Renal pelvis (tissue), 12 donors: ENCODE data around the gene ITPK1. TPM values are rescaled to one million over a fixed set of nuclear protein-coding genes. Genes with fewer than 3 reads are reported as not detected.
"Not testable (repeated sequence)": the region's sequence is repeated elsewhere in the genome, so short reads cannot be mapped to it uniquely, and the experiment has no call there.

ENCODE experiments used
- DNase-seq: peaks from one replicate; pipeline ENCODE4 v3.0.0-alpha.2; 2013
- long read RNA-seq, 16 experiments: transcript quantifications; one replicate each; lab custom pipeline, GENCODE V29; 2026
- polyA plus RNA-seq, 3 donors: library from polyadenylated mRNA; unstranded; fragments of 120-200 nt; gene quantifications; one replicate each; pipeline ENCODE4 v1.2.1, GENCODE V29; 2013; ENCODE audit not compliant: insufficient read length in 3 of 3

Gene ITPK1
- polyA plus RNA-seq: 10 to 100 TPM; 29.8 to 33.6 (median 33.2) TPM
- long read RNA-seq, donor 1, full-length matches to known transcripts: 2 of 2 reads
- long read RNA-seq, donor 1, partial matches to known transcripts: 0 of 2 reads
- long read RNA-seq, donor 1, other reads (novel, unspliced or antisense): 0 of 2 reads
- long read RNA-seq, donor 2, full-length matches to known transcripts: 4 of 4 reads
- long read RNA-seq, donor 2, partial matches to known transcripts: 0 of 4 reads
- long read RNA-seq, donor 2, other reads (novel, unspliced or antisense): 0 of 4 reads
- long read RNA-seq, donor 3, full-length matches to known transcripts: 1 of 1 reads
- long read RNA-seq, donor 3, partial matches to known transcripts: 0 of 1 reads
- long read RNA-seq, donor 3, other reads (novel, unspliced or antisense): 0 of 1 reads
- long read RNA-seq, donor 4, full-length matches to known transcripts: 2 of 7 reads
- long read RNA-seq, donor 4, partial matches to known transcripts: 5 of 7 reads
- long read RNA-seq, donor 4, other reads (novel, unspliced or antisense): 0 of 7 reads
- long read RNA-seq, donor 5, partial matches to known transcripts: 0 of 1 reads
- long read RNA-seq, donor 5, other reads (novel, unspliced or antisense): 0 of 1 reads
- long read RNA-seq, donor 6, full-length matches to known transcripts: 6 of 6 reads
- long read RNA-seq, donor 6, partial matches to known transcripts: 0 of 6 reads
- long read RNA-seq, donor 6, other reads (novel, unspliced or antisense): 0 of 6 reads
- long read RNA-seq, donor 7, full-length matches to known transcripts: 4 of 13 reads
- long read RNA-seq, donor 7, partial matches to known transcripts: 9 of 13 reads
- long read RNA-seq, donor 7, other reads (novel, unspliced or antisense): 0 of 13 reads
- long read RNA-seq, donor 8: 0 reads
- long read RNA-seq, donor 9, full-length matches to known transcripts: 2 of 2 reads
- long read RNA-seq, donor 9, partial matches to known transcripts: 0 of 2 reads
- long read RNA-seq, donor 9, other reads (novel, unspliced or antisense): 0 of 2 reads
- long read RNA-seq, donor 10, full-length matches to known transcripts: 1 of 1 reads
- long read RNA-seq, donor 10, partial matches to known transcripts: 0 of 1 reads
- long read RNA-seq, donor 10, other reads (novel, unspliced or antisense): 0 of 1 reads
- long read RNA-seq, donor 11, partial matches to known transcripts: 5 of 5 reads
- long read RNA-seq, donor 11, other reads (novel, unspliced or antisense): 0 of 5 reads
- long read RNA-seq, donor 12, full-length matches to known transcripts: 4 of 10 reads
- long read RNA-seq, donor 12, partial matches to known transcripts: 6 of 10 reads
- long read RNA-seq, donor 12, other reads (novel, unspliced or antisense): 0 of 10 reads
- long read RNA-seq, donor 13, full-length matches to known transcripts: 2 of 2 reads
- long read RNA-seq, donor 13, partial matches to known transcripts: 0 of 2 reads
- long read RNA-seq, donor 13, other reads (novel, unspliced or antisense): 0 of 2 reads
- long read RNA-seq, donor 14: 0 reads
- long read RNA-seq, donor 15: 0 reads
- long read RNA-seq, donor 16, full-length matches to known transcripts: 2 of 2 reads
- long read RNA-seq, donor 16, partial matches to known transcripts: 0 of 2 reads
- long read RNA-seq, donor 16, other reads (novel, unspliced or antisense): 0 of 2 reads

DNA sequence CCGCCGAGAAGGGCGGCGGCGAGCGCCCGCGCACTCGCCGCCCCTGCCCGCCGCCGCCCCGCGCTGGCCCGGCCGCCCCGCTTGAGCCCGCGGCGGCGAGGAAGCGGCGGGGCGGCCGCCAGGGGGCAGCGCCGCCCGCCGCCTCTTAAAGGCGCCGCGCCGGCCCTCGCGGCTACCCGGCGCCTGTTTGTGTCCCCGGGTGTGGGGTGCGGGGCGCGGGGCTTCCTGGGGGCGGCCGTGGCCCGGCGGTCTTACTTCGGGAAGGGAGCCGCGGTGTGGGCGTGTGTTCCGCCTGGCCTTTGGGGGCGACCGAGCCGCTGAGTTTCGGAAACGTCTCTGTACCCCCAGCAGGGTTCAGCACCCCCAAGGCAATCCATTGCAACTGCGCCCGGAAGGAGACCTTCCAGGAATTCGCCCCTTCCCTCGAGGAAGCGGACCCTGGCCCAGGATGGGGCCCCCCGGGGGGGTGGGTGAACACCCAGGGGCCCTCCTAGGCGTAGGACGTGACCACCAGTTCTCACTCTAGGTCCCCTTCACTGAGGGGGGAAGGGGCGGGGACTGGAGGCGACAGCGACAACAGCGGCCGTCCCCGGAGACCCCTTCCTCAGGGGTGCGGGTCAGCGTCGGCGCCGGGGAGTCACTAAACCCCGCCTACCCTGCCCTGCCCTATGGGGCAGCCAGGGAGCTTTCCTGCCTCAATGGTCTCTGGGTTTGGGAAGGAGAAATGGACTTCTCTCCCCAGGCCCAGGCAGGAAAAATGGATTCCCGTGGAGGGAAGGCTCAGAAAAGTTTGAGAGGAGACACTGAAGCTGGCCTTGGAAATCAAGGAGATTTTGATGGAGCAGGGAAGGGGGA lies at the start of gene ITPK1:
ITPK1 (minus strand) TSS at position 105 of the 855 bp plus-strand sequence. CDS start 762 bp downstream, outside the sequence.
- DNase-seq: no peak

DNA sequence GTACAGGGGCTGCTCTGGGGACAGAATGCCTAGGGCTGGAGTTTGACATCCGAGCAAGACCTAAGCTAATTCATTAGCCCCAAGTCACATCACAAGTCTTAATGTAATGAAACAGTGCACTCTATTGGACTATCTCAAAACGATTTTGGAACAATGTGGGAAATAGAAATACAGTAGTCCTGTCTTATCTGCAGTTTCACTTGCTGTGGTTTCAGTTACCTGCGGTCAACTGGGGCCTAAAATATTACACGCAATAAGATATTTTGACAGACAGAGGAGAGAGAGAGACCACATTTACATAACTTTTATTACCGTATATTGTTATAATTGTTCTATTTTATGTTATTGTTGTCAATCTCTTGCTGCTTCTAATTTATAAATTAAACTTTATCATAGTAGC lies 47.8 kb upstream of the ITPK1 start:
- DNase-seq: no peak

DNA sequence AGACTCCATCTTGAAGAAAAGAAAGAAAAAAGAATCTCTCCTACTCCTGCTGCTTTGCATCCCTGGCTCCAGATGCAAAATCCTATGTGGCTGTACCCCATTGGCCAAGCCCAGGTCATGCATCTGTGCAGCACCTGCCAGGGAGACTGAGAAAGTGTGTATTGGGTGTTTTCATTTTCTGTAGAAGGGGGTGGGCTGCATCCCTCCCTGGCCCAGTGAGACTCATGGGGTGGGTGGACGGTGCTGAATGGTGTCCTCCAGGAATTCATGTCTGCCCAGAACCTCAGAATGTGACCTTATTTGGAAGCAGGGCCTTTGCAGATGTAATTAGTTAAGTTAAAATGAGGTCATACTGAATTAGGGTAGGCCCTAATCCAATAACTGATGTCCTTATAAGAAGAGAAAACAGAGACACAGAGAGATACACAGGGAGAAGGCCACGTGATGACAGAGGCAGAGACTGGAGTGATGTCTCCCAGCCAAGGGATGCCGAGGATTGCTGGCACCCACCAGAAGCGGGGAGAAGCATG lies 45.8 kb upstream of the ITPK1 start:
- DNase-seq: no peak

DNA sequence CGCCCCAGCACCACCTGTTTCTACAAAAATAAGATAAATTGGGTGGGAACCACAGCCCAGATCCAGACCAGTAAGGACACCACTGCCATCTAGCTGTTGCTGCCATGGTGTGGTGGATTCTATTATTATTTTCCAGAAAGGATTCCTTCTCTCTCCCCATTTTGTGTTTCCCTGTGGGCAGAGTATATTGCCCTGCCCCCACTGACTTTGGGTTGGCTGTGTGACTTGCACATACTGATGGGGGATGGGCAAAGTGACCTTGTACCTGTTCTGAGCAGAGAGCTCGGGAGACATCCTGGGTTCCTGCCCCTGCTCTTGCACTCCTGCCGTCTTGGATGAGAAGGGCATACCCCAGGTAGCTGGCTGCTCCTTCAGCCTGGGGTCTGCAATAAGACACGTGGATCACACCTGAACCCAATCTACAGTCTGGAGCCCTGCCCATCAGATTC lies 44.7 kb upstream of the ITPK1 start:
- DNase-seq: no peak

DNA sequence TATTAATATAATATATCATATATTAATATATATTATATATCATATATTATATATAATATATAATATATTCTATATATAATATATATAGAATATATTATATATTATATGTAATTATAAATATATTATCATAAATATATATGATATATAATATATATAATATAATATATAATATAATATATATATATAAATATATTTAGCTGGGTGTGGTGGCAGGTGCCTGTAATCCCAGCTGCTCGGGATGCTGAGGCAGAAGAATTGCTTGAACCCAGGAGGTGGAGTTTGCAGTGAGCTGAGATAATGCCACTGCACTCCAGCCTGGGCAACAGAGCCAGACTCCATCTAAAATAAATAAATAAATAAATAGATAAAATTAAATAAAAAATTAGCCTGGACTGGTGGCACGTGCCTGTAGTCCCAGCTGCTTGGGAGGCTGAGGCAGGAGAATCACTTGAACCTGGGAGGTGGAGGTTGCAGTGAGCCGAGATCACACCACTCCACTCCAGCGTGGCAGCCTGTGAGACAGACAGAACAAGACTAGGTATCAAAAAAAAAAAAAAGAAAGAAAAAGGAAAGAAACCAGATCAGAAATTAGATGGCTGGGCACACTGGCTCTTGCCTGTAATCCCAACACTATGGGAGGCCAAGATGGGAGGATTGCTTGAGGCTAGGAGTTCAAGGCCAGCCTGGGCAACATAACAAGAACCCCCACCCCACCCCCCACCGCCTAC lies 44.1 kb upstream of the ITPK1 start:
- DNase-seq: not testable (repeated sequence)

DNA sequence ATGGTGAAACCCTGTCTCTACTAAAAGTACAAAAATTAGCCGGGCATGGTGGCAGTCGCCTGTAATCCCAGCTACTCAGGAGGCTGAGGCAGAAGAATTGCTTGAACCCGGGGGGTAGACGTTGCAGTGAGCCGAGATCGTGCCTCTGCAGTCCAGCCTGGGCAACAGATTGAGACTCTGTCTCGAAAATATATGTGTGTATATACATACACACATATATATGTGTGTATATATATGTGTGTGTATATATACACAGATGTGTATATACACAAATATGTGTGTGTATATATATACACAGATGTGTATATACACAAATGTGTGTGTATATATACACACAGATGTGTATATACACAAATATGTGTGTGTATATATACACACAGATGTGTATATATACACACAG lies 42.6 kb upstream of the ITPK1 start:
- not testable (repeated sequence) for DNase-seq

DNA sequence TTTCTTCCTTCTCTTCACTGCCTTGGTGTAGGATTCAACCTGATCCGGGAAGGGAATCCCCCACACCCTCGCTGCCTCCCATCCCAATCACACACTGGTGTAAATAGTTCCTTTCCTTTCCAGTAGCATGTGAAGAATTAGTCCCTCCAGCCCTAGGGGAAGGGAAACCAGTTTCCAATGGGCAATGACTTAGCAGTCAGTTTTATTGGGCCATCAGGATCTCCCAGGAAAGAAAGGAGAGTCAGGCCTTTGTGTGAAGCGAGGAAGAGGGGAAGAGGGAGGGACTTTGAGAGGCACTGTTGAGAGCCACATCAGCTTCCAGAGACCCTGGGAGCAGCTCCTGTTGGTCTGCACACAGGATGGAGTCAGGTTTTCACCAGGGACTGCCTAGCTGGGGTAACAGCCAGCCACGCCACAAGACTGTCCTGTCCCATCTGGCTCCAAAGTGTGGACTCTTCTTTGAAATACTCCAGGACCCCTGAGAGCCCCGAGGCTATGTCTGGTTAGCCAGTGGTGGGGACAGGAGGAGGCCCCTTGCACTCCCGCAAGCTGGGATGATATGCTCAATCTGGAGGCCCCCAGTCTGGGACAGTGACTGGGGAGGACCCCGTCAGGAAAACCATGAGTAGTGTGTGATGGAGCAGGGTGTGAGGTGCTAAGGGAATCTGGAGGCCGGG lies 41.1 kb upstream of the ITPK1 start:
- no peak for DNase-seq

DNA sequence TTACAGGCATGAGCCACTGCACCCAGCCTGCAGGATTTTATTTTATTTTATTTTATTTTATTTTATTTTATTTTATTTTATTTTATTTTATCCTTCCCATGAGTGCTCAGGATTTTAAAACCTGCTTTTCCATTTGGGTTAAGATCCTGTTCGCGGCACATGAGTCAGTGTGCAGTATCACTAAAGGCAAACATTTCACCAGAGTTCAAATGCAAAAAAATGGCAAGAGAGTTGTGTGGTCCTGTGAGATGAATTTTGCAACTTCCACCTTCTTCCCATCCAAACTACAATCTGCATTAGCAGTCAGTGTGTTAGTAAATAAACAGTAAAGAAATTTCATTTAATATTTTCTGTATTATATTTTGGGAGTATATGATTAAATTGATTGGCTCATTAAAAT lies 39.9 kb upstream of the ITPK1 start:
- DNase-seq: no peak

DNA sequence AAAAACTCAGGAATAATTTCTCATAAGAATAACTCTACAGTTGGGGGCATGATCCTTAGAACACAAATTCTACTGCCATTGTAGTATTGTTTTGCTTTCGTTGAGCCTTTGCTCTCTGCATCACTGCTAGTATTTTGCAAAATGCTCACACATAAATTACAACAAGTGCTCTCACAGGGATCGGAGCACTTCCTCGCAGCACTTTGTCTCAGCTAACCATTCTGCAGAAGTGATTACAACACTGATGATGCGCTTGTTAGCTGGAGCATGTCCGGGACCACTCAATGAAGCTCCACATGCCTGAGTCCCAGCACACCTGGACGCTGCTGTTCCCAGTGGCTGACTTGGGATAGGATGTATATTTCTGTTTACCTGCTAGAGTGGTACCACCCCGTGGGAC lies 37.4 kb upstream of the ITPK1 start:
- no peak for DNase-seq

DNA sequence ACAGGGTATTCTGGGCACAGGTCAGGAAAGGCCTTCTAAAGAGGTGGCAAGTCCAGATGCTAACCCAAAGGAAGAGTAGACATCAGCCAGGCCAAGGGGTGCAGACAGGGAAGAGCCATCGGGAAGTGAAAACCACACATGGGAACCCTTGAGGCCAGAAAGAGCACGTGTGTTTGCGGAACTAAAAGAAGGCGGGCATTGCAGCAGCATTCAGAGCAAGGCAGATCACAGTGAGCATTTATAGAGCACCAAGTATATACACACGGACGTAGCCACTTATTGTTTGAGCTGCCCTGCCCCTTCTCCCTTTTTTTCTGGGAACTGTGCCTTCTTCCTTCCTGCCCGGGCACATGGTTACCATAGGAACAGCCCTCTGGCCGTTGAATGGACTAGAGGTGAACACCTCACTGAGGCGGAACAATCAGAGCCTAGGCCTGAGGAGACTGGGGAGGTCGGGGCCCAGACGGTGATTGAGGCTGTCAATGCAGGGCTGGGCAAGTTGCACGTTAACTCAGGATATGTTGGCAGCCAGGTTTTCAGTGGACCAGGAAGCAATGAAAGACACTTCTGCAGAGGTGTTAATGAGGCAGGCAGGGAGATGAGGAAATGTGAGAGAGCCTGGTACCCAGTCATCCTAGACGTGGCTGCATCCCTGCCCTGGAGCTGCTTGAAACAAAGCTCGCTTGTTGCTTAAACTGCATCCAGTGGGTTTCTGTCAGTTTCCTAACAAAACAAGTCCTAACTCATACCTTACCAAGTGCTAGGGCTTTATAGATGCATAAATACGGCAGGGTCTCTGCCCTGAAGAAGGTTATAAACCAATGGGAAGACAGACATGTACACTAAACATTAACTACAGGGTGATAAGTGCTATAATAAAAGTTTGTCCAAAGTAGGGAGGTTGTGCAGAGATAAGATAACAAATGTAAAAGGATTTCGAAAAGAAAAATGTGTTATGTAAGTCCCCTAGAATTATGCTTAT lies 34.8 kb upstream of the ITPK1 start:
- DNase-seq: no peak

DNA sequence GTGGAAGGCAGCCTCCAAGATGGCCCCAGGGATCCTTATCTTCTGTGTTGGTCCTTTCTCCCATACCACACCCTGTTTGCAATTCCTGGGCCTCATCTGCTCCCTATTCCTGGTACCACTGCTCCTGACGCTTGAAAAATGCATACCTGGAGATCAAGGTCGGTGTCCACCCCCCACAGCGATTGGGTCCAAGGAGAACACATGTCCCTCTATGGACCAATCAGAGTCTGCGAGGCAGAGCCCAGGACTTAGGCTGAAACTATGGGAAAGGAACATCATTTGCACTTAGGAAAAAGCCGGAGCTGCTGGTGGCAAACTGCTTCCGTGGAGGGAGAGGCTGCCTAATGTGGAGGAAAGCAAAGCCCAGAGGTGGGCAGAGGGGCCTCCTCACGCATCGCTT lies 33.3 kb upstream of the ITPK1 start:
- DNase-seq: no peak

DNA sequence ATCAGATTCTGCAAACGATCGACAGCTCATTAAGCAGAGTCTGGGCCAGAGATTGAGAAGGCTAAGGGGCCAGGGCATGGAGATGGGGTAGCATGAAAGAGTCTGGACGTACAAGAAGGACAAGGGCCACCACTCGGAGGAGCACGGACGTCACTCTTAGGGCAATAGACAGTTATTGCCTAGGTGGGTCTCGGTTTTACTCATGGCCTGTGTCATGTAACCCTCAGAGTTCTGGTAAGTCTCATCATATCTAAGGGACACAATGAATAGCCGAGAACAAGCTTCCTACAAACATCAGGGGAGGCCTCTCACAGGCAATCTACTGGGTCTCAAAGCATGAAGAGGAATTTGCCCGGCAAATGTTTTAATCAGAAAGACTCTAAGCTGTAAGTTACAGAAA lies 30.4 kb upstream of the ITPK1 start:
- DNase-seq: no peak

DNA sequence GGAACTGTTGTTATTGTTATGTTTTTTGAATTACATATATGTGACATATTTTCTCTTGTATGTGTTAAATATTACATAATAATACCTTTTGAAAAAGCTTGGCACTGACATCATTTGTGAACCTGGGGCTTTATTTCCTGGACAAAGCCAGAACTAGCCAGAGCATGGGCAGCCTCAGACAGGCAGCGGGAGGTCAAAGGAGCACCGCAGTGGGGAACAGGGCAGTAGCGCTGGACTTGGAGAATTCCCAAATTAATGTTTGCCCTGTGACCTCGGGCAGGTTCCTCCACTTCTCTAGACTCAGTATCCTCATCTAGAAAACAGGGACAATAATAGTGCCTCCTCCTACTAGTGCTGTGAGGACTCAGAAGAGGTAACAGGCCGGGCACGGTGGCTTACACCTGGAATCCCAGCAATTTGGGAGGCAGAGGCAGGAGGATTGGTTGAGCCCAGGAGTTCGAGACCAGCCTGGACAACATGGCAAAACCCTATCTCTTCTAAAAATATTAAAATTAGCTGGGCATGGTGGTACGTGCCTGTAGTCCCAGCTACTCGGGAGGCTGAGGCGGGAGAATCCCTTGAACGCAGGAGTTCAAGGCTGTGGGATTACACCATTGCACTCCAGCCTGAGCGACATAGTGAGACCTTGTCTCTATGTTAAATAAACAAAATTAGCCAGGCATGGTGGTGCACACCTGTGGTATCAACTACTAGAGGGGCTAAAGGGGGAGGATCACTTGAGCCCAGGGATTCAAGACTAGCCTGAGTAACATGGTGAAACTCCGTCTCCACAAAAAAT lies 27.3 kb upstream of the ITPK1 start:
- no peak for DNase-seq

DNA sequence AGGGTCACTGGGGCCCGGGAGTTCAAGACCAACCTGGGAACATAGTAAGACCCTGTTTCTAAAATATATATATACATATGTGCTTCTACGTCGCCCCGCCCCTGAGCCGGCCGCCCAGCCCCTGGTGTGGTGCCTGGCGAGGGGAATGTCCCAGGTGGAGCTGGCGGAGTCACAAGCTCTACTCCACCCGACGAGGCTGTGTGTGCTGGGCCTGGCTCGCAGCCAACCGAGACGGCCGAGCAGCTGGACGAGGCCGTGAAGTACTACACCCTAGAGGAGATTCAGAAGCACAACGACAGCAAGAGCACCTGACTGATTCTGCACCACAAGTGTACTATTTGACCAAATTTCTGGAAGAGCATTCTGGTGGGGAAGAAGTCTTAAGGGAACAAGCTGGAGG lies 22.1 kb upstream of the ITPK1 start:
- no peak for DNase-seq

DNA sequence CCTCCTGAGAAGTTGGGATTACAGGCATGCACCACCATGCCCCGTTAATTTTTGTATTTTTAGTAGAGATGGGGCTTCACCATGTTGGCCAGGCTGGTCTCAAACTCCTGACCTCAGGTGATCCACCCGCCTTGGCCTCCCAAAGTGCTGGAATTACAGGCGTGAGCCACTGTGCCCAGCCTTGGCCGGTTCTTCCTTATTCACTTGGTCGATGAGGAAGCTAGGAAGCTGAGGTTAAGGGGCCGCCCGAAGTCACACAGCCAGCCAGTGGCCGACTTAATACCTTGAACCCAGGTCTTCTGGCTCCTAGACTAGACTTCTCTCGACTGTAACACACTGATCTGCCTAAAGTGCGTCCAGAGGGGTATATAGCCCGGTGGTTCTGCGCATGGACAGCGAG lies 20.8 kb upstream of the ITPK1 start:
- not testable (repeated sequence) for DNase-seq

DNA sequence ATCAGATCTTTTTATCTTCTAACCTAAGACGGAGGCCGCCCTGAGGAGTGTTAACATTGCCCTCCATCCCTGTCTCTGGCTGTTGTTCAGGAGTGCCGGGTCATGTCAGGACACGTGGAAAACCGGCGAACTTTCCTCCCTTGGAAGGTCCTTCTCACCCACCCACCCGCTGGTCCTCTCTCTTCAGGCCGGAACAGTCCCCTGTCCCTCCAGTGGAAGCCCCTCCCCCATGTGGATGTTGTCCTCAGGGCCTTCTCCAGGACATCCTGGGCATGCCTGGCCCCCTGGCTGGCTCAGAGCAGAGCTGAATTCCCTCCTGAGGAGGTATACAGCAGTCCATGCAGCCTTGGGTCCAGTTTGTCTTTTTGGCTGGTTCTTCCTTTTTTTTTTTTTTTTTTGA lies 20.3 kb upstream of the ITPK1 start:
- no peak for DNase-seq
